Activated CD8-positive, alpha-beta T cell treated with anti-CD3 and anti-CD28 coated beads, Interleukin-2, amount 10 ng/mL, durations not matched to agents 7 days and 5 days (primary cell): ENCODE data around the gene HSPBP1. TPM values are rescaled to one million over a fixed set of nuclear protein-coding genes. Genes with fewer than 3 reads are reported as not detected.

Source experiments
- ATAC-seq: fragments of 150-1000 bp; cut with Tn5 transposase; one replicate; pipeline ENCODE4 v1.10.0; 2021; ENCODE audit warnings: moderate library complexity
- CTCF ChIA-PET: fragments of 350-600 bp; sonication (Branson Sonifier 250); formaldehyde crosslinking; loops from one replicate; lab custom pipeline; 2021; ENCODE audit warnings: antibody characterized with exemption; lab: Charles Lee
- POLR2A ChIA-PET: fragments of 350-600 bp; sonication (Branson Sonifier 250); formaldehyde crosslinking; loops from one replicate; lab custom pipeline; 2021; ENCODE audit warnings: antibody characterized with exemption; lab: Charles Lee
- DNase-seq: peaks from one replicate; pipeline ENCODE4 v3.0.0-alpha.2; 2020
- H3K27ac Mint-ChIP-seq: one replicate; pipeline ENCODE4 v1.8.0; 2021; ENCODE audit warnings: mild to moderate bottlenecking, mixed read lengths
- H3K27me3 Mint-ChIP-seq: one replicate; pipeline ENCODE4 v1.8.0; 2021; ENCODE audit warnings: low read depth, mixed read lengths
- H3K36me3 Mint-ChIP-seq: one replicate; pipeline ENCODE4 v1.8.0; 2021; ENCODE audit warnings: low read depth, mixed read lengths
- H3K4me1 Mint-ChIP-seq: one replicate; pipeline ENCODE4 v1.8.0; 2021; ENCODE audit warnings: low read depth, mixed read lengths
- H3K4me3 Mint-ChIP-seq: one replicate; pipeline ENCODE4 v1.8.0; 2021; ENCODE audit warnings: mild to moderate bottlenecking, mixed read lengths
- H3K9me3 Mint-ChIP-seq: one replicate; pipeline ENCODE4 v1.8.0; 2022; ENCODE audit warnings: mixed read lengths; ENCODE audit not compliant: insufficient read depth
- total RNA-seq, 2 experiments: library from RNA; stranded (reverse); gene quantifications; one replicate each; pipeline ENCODE4 v1.2.3, GENCODE V29; 2021

The HSPBP1 gene
- total RNA-seq, 2 experiments from 2014 or later = 31.1 to 32.7 TPM

GRCh38 chr19:55258828-55259539 is 20.9 kb downstream of the HSPBP1 start, which contains the start of gene PPP6R1:
TSS of gene PPP6R1 (minus strand) at chr19:55259017. CDS start at chr19:55247103, 11,914 bp downstream.
- Mint-ChIP-seq H3K36me3 (peaks cover 42% of the 10 kb centered on the region), H3K27ac (peak within 1 kb of the TSS; percentile 100), H3K27me3 (no peaks in the 10 kb centered on the region), H3K4me3 (peak within 1 kb of the TSS; percentile 91), H3K9me3 (no peaks in the 10 kb centered on the region), H3K4me1 (peaks cover 26% of the 10 kb centered on the region)
- ChIA-PET POLR2A (interaction anchor here (0.7 to 3.1 kb wide), 25 partner anchors 9 to 366 kb away, joined by 3 to 35 read pairs (median 4); partner anchors contain the start of genes BRSK1, HSPBP1, KMT5C and PPP1R12C), CTCF (interaction anchor here (0.9 to 1.5 kb wide), 6 partner anchors 17 to 245 kb away, joined by 3 to 5 read pairs (median 4); partner anchors contain the start of genes HSPBP1 and KMT5C)
- ATAC-seq (peak; percentile 76), DNase-seq (peak; percentile 95)

- POLR2A ChIA-PET = interaction anchor here (1.3 to 3.4 kb wide), 7 partner anchors 12 to 149 kb away, joined by 5 to 19 read pairs (median 7); partner anchors contain the start of genes BRSK1, KMT5C, TMEM238 and UBE2S
- DNase-seq = peak; percentile 52
- CTCF ChIA-PET = interaction anchor here (0.8 to 1.3 kb wide), 4 partner anchors 18 to 396 kb away, joined by 3 to 4 read pairs (median 3); partner anchors contain the start of gene KMT5C
- Mint-ChIP-seq H3K4me1 (peaks cover 31% of the 10 kb centered on the region), H3K36me3 (peaks cover 47% of the 10 kb centered on the region), H3K9me3 (no peaks in the 10 kb centered on the region), H3K27ac (no peak overlapping the region), H3K27me3 (no peaks in the 10 kb centered on the region), H3K4me3 (peak overlapping the region; percentile 81)
- peak; percentile 31 for ATAC-seq
These were observed 21.5 kb downstream of the HSPBP1 start for GRCh38 chr19:55258476-55258827.

- H3K36me3 Mint-ChIP-seq = peaks cover 52% of the 10 kb centered on the region
- H3K4me1 Mint-ChIP-seq = peaks cover 38% of the 10 kb centered on the region
- ChIA-PET POLR2A (interaction anchor here (0.6 to 3.7 kb wide), 5 partner anchors 21 to 150 kb away, joined by 3 to 19 read pairs (median 16); partner anchors contain the start of genes HSPBP1, KMT5C, TMEM238 and UBE2S), CTCF (interaction anchor here (0.8 to 2.7 kb wide), 6 partner anchors 22 to 397 kb away, joined by 3 to 11 read pairs (median 3); partner anchors contain the start of genes HSPBP1 and TMEM238)
- peak overlapping the region; percentile 91 for H3K4me3 Mint-ChIP-seq
- H3K9me3 Mint-ChIP-seq = no peaks in the 10 kb centered on the region
- peak; percentile 41 for DNase-seq
- no peak for ATAC-seq
- H3K27ac Mint-ChIP-seq = peak overlapping the region; percentile 100
- H3K27me3 Mint-ChIP-seq = no peaks in the 10 kb centered on the region
These were observed 22.2 kb downstream of the HSPBP1 start for GRCh38 chr19:55257461-55258420.

GRCh38 chr19:55256562-55257460 is 23.1 kb downstream of the HSPBP1 start:
- H3K27me3 Mint-ChIP-seq = no peaks in the 10 kb centered on the region
- peaks cover 55% of the 10 kb centered on the region for H3K36me3 Mint-ChIP-seq
- H3K27ac Mint-ChIP-seq = peak overlapping the region; percentile 100
- ATAC-seq (no peak), DNase-seq (no peak)
- CTCF ChIA-PET = interaction anchor here (0.6 to 3.8 kb wide), 8 partner anchors 13 to 247 kb away, joined by 3 to 17 read pairs (median 3); partner anchors contain the start of genes HSPBP1 and TMEM238
- no peaks in the 10 kb centered on the region for H3K9me3 Mint-ChIP-seq
- H3K4me3 Mint-ChIP-seq = peak overlapping the region; percentile 91
- POLR2A ChIA-PET = interaction anchor here (0.7 to 3.7 kb wide), 6 partner anchors 24 to 151 kb away, joined by 3 to 19 read pairs (median 7); partner anchors contain the start of genes HSPBP1, TMEM238 and UBE2S
- H3K4me1 Mint-ChIP-seq = peaks cover 48% of the 10 kb centered on the region

- H3K4me1 Mint-ChIP-seq = peaks cover 56% of the 10 kb centered on the region
- peak; percentile 69 for DNase-seq
These were observed 24.1 kb downstream of the HSPBP1 start for GRCh38 chr19:55255618-55256423.

GRCh38 chr19:55254625-55254977 is 25.3 kb downstream of the HSPBP1 start:
- no peak for ATAC-seq
- ChIA-PET POLR2A (interaction anchor here (0.7 to 3.7 kb wide), 10 partner anchors 12 to 351 kb away, joined by 3 to 18 read pairs (median 4); partner anchors contain the start of genes HSPBP1, KMT5C, TMEM238 and UBE2S), CTCF (interaction anchor here (0.9 to 3.8 kb wide), 12 partner anchors 8 to 400 kb away, joined by 3 to 24 read pairs (median 6); partner anchors contain the start of genes HSPBP1, KMT5C, TMEM238 and ZNF784)
- Mint-ChIP-seq H3K27ac (peak overlapping the region; percentile 100), H3K4me1 (peaks cover 54% of the 10 kb centered on the region), H3K27me3 (no peaks in the 10 kb centered on the region), H3K36me3 (peaks cover 68% of the 10 kb centered on the region), H3K9me3 (no peaks in the 10 kb centered on the region), H3K4me3 (peak overlapping the region; percentile 91)
- no peak for DNase-seq

More at GRCh38 chr19:55255618-55256423, 24.1 kb downstream of the HSPBP1 start:
- Mint-ChIP-seq H3K36me3 (peaks cover 64% of the 10 kb centered on the region), H3K9me3 (no peaks in the 10 kb centered on the region), H3K4me3 (peak overlapping the region; percentile 91), H3K27me3 (no peaks in the 10 kb centered on the region), H3K27ac (peak overlapping the region; percentile 100)
- ChIA-PET POLR2A (interaction anchor here (0.6 to 3.7 kb wide), 8 partner anchors 10 to 206 kb away, joined by 3 to 19 read pairs (median 6); partner anchors contain the start of genes HSPBP1, ISOC2, TMEM238 and UBE2S), CTCF (interaction anchor here (1.3 to 3.8 kb wide), 8 partner anchors 24 to 248 kb away, joined by 3 to 24 read pairs (median 8); partner anchors contain the start of genes HSPBP1, KMT5C and TMEM238)
- ATAC-seq = no peak

- CTCF ChIA-PET = interaction anchor here (0.7 to 3.8 kb wide), 13 partner anchors 9 to 400 kb away, joined by 3 to 24 read pairs (median 4); partner anchors contain the start of genes HSPBP1, KMT5C, TMEM238 and ZNF784
- H3K36me3 Mint-ChIP-seq = peaks cover 68% of the 10 kb centered on the region
- ATAC-seq = peak; percentile 29
- POLR2A ChIA-PET = interaction anchor here (0.6 to 3.7 kb wide), 13 partner anchors 12 to 1821 kb away, joined by 3 to 18 read pairs (median 4); partner anchors contain the start of genes HSPBP1, KMT5C, TMEM238 and UBE2S
- peaks cover 51% of the 10 kb centered on the region for H3K4me1 Mint-ChIP-seq
- peak overlapping the region; percentile 91 for H3K4me3 Mint-ChIP-seq
- H3K27me3 Mint-ChIP-seq = no peaks in the 10 kb centered on the region
- H3K27ac Mint-ChIP-seq = peak overlapping the region; percentile 100
- H3K9me3 Mint-ChIP-seq = no peaks in the 10 kb centered on the region
- peak; percentile 80 for DNase-seq
These were observed 25.9 kb downstream of the HSPBP1 start for GRCh38 chr19:55253842-55254624.

- no peaks in the 10 kb centered on the region for H3K9me3 Mint-ChIP-seq
- CTCF ChIA-PET = interaction anchor here (1.0 to 3.8 kb wide), 9 partner anchors 10 to 251 kb away, joined by 3 to 24 read pairs (median 7); partner anchors contain the start of genes HSPBP1, KMT5C and TMEM238
- H3K4me3 Mint-ChIP-seq = peak overlapping the region; percentile 91
These were observed 26.9 kb downstream of the HSPBP1 start for GRCh38 chr19:55252760-55253663.

More at GRCh38 chr19:55252760-55253663, 26.9 kb downstream of the HSPBP1 start:
- POLR2A ChIA-PET = interaction anchor here (0.7 to 1.9 kb wide), 7 partner anchors 11 to 154 kb away, joined by 3 to 14 read pairs (median 4); partner anchors contain the start of genes KMT5C, TMEM238 and UBE2S
- Mint-ChIP-seq H3K27me3 (no peaks in the 10 kb centered on the region), H3K36me3 (peaks cover 76% of the 10 kb centered on the region), H3K27ac (peak overlapping the region; percentile 100), H3K4me1 (peaks cover 61% of the 10 kb centered on the region)
- ATAC-seq (no peak), DNase-seq (no peak)
